HG03432 (cell line): ENCODE results near the gene KIAA0513.

Experiments
- ATAC-seq: cut with Tn5 transposase; IDR thresholded peaks from one replicate; pipeline ENCODE4 v1.9.1; 2021; ENCODE audit warnings: mild to moderate bottlenecking, moderate library complexity; ENCODE audit not compliant: unreplicated experiment

The KIAA0513 gene

DNA sequence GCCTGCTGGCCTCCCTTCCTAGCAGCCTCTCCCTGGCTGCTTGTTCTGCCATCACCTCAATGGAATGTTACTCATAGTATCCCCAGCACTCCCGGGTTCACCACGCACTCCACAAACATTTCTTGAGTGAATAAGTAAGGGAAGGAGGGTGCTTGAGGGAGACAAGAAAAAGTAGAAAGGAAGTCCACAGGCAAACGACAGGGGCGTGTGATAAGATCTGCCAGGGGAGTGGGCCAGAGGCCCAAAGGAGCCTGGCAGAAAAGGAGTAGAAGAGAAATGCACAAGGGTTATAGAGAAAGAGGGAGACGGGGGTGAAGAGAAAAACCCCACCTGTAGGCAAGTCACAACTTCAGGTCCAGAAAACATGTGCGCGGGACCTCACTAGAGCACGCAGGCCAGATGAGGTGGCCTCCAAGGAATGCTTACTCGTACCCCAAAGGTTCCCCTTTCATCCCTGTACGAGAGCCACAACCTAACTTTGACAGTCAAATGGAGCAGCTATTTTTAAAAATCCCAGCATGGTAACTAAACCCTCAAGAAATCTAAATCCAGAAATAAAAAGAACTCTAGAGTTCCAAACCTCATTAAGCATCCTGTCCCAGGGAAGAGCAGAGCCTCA is 22.9 kb upstream of the KIAA0513 start:
- no peak for ATAC-seq

DNA sequence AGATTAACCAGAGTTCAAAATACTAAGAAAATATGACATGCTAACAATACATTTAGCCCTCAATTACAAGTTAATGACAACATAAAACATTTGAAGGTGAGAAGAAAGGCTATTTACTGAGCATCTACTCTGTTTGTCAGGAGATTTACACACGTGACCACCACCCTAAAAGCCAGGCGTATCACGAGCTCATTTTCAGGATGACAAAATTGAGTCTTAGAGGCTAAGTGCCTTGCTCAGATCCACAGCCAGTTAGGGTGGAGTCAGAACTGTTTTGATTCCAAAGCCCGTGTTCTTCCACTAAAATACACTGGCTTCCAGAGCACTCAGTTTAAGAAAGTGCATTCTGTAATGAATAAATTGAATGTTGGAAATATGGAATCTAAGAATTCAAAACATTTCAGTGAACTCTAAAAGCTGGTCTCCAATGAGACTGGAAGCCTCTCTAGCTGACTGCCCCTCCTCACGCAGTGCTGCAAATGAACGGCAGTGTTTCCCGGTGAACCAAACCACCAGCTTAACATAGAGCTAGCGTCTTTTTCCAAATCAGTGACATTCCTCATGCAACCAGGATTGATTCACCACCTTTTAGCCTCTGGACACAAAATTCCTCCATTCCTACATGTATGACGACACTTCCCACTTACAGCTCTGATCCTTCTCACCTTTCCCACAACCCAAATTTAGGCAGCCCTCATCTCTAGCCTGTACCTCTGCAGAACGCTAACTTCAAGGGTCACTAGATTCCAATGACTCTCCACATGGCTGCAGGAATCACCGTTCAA is 22.1 kb upstream of the KIAA0513 start:
- no peak for ATAC-seq

DNA sequence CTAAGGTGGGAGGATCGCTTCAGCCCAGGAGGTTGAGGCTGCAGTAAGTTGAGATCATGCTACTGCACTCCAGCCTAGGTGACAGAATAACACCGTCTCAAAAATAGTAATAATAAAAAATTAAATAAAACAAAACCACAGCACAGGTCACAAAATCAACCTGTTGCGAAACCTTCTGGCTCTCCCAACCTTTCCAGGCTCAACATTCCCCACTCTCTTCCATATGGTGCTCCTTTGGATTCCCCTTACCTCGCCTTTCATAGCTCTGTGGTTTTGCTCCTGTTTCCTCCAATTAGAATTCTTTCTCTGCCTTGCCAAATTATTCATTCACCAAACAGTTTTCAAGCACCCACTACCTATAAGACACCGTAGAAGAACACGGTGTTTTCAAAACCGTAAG is 21.0 kb upstream of the KIAA0513 start:
- ATAC-seq = no peak

DNA sequence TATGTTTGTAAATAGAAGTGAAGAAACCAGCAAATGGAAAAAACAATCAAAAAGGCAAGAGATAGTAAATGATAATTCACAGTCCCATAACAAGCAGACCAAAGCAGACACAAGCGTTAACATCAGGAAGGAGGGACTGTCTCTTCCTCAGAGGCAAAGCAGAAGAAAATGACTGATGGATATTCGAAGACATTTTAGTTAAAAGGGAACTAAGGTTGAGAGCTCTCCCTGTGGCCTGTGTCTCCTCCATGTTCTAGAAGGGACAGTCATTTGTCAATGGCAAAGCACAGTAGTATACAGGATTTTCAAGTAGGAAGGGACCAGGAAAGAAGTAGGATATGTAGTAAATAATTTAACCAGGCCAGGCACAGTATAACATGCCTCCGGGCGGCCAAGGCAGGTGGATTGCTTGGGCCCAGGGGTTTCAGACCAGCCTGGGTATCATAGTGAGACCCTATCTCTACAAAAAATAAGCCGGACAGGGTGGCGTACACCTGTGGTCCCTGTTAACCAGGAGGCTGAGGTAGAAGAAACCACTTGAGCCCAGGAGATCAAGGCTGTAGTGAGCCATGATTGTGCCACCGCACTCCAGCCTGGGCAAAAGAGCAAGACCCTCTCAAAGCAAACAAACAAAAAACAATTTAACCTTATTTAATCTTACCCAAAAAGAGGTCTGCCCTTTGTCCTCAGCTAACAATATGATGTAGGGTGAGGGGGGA is 19.9 kb upstream of the KIAA0513 start:
- ATAC-seq = no peak

DNA sequence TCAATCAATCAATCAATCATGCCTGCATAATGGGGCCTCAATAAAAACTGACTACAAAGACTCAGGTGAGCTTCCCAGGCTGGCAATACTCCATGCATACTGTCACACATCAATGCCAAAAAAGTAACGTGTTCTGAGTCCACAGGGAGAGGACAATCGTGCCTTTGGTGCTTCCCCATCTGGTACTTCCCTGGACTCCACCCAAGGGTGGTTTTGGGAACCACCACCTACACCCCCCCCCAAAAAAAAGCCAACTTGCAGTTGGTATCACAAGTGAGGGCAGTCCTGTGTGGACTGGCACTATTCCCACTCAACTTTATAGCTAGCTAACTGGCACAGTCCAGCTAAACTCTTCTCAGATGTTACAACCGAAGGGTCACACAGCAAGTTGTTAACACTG is 19.3 kb upstream of the KIAA0513 start:
- no peak for ATAC-seq

DNA sequence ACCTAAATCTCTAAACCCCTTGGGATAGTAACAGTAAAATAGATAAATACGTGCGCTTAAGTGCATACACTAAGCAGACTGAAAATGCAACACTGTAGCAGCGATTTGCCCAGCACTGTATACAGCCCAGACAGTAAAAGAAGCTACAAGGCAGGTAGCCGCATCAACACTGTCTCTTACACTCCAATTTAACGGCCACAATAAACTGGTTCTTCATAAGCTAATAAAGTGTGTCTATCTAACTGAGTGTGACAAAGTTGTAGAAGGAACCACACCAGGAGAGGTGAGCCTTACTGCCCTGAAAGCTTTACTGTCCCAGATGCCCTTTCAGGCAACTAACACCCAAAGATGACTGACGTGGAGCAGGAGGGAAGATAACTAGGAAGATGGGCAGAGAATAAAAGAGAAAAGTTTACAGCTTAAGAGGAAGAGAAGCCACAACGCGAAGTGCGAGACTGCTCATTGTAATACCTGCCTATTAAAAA is 17.1 kb upstream of the KIAA0513 start:
- no peak for ATAC-seq

DNA sequence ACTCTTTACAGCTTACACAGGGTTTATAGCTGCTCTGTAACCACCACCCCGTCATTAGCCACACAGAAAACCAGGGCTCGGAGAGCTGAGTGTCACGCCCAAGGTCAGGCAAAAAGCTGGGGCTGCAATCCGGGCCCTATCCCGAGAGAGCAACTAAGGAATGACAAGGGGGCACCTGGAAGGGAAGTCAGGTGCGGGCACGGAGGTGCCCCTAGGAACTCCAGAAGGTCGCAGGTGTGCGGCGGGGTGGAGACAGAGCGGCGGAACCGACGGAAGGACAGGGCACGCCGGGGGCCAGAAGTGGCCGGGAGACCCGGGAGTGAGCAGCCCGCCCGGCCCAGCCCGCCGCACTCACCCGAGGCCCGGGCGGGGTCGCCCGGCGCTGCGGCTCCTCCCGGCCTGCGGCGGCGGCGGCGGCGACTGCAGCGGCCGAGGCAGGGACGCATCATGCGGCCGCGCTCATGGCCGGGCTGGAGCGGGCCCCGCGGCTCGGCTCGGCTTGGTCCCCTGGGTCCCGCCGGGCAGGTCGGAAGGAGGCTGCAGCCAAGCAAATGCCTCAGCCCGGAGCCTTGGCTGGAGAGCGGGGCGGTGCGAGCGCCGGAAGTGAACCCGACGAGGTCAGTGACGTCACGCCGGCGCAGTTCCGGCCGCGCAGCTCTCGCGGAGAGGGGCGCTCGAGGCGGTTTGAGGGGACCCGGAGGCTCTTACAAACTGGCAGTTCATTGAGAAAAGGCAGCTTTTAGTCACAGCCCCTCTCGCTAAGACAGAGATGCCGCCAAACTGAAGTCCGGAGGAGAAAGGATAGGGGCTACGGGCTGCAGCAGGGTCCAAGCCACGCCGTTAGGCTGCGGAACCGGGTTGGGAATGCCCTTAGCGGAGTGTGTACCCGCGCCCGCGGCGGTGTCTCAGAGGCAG is 16.4 kb upstream of the KIAA0513 start, which contains the start of gene ZDHHC7:
ZDHHC7 (minus strand) TSS at position 605 of the 915 bp plus-strand sequence. CDS start 20,917 bp downstream, outside the sequence.
- ATAC-seq = peak; percentile 95

DNA sequence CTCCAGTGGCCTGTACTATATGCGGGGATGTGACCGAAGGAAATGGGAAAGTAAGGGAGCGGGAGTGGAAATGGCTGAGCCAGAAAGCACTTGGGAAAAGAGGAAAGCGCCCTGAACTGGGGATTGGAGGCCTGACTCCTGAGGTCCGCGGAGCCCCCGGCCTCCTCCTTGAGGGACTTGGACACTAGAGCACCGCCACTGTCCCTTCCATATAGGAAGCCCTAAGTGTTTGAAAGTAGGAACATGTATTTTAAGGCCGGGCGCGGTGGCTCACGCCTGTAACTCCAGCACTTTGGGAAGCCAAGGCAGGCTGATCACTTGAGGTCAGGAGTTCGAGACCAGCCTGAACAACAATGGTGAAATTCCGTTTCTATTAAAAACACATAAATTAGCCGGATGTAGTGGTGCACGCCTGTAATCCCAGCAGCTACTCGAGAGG is 15.7 kb upstream of the KIAA0513 start:
- no peak for ATAC-seq

DNA sequence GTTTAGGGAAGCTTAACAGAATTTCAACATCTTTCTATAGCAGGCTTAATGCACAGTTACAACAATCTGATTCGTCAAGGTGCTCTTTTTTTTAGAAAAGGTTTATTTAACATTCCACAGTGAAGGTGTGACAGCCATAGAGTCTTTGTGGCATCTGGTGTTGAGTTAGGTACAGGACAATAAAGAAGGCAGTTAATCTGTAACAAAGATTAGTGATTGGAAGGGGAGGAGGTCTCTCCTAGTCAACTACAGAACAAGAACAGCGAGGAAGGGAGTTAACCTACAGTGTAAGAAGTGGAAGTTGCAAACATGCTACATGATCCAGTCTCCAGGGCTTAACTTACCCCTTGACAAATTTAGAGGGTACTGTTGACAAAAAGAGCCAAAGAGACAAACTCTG is 13.3 kb upstream of the KIAA0513 start:
- no peak for ATAC-seq

DNA sequence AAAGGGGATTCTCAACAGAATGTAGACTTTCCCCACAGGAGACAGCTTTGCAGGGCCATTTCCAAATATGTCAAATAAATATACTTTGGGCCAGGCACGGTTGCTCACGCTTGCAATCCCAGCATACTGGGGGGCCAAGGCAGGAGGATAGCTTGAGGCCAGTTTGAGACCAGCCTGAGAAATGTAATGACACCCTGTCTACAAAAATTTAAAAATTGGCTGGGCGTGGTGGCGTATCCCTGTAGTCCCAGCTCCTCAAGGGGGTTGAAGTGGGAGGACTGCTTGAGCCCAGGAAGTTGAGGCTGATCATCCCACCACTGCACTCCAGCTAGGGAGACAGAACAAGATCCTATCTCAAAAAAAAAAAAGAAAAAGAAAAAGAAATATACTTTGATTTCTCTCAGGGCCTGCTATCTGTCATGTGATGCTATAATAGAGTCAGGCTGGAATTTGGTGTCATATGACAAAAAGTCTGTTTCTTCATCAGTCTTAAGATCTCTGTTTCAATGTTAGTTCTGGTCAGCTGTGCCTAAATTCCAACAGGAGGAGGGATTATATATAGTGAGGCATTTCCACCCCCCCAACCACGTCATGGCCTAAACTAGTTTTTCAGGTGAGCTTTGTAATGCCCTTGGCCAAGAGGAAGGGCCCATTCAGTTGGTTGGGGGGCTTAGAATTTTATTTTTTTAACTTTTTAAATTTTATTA is 12.0 kb upstream of the KIAA0513 start:
- no peak for ATAC-seq

DNA sequence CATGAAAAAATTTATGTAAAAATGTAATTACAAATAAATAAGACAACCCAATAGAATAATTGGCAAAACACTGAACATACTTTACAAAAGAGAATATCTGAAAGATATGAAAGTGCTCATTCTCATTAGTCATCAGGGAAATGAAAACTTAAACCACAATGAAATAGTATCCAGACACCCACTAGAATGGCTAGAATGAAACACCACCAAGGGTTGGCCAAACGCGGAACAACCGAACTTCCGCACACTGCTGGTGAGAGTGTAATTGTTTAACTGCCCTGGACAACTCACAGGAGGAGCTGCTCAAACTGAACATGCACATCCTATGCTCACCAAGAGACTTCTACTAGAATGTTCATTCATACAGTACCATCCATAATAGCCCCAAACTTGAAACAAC is 10.4 kb upstream of the KIAA0513 start:
- no peak for ATAC-seq

DNA sequence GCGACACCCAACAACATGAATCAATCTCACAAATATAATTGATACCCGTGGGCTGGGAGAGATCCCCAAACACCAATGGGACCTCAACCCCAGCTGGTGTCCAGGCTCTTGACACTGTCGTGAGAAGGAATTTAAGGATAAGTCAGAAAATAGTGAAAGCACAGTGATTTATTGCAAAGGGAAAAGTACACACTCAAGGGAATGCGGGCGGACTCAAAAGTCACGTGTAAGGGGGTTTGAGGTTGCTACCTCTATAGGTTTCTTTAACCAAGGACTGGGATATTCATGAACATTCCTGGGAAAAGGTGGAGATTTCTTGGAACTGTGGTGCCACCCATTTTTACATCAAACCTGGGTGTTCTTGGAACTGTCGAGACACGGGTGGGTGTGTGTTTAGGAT is 10.0 kb upstream of the KIAA0513 start:
- no peak for ATAC-seq

DNA sequence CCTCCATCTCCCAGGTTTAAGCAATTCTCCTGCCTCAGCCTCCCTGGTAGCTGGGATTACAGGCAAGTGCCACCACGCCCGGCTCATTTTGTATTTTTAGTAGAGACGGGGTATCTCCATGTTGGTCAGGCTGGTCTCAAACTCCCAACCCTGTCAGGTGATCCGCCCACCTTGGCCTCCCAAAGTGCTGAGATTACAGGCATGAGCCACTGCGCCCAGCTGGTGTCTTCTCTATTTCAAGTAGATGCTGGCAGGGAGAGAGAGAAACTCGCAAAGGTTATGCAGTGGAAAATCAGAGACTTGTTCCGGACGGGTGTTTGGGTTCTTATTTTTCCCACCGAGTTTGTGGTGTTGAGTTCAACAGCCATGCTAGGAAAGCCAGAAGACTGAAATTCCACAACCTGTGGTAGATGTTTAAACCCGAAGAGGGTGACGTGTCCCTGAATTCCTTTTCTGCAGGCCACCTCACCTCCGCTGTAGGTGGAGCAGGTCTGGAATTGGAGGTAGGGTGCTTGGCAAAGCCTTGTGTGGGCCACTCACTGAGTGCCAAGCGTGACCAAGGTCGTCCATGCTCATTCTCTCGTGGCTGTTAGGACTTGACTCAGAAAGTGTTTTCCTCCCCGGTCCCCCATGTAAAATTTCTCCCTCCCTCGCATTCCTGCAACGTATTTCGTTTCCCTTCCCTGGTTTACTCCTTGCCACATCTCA is 8.9 kb upstream of the KIAA0513 start:
- ATAC-seq = no peak

DNA sequence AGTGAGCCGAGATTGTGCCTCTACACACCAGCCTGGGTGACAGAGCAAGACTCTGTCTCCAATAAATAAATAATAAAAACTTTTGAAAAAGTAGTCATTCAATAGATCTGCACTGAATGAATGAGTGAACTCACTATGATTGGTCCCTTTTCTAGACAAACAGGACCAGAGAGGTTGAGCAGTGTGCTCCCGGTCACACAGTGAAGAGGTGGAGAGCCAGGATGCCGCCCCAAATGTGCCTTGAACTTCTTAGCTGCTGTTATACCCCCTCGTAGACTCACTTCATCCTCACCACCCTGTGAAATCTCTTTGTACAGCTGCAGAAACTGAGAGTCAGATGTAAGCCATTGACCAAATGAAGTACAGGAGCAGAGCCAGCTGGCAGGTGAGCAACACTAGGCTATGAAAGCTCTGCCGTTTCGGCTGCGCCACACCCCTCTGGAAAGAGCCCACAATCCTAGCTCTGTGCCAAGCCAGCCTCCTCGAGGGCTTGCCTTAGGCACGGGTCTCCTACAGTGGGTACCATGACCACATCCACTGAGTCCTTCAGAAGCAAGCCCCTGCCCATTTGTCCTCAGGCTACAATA is 7.8 kb upstream of the KIAA0513 start:
- no peak for ATAC-seq

DNA sequence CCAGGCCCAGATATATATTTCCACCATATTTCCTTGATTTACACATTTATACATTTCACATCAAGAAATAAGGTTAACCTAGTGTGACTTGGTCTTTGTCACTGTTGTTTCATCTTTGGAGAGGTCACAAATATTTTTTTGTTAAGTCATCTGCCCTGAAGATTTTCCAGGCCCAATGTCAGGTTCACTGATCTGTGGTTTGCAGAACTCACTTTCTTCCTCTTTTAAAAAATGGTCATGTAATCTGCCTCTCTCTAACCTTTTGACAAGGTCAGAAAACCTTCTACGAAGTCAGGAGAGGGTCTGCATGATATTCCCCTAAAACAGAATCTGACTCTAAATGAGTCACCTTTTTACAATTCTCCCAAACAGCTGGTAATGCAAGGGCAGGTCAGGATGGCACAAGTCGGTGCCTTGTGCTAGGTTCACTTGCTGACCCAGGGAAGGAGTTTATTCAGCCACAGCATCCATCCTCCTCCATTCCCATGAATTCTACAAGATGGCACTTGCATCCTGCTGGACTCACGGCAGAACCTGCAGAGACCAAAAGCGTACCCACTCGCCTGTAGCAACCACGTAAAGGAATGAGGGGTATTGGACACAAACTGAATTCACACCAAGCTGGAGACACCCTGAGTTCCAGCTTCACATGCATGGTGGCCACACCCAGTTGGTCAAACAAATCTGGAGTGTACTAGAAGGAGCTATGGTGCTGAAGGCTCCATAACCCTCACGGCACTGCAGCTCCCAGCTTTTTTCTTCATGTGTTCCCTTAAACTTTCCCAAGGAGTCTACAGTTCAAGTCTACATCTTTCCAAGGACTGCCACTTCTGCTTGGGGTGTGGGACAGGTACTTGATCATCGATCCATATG is 1.6 kb upstream of the KIAA0513 start:
- no peak for ATAC-seq

DNA sequence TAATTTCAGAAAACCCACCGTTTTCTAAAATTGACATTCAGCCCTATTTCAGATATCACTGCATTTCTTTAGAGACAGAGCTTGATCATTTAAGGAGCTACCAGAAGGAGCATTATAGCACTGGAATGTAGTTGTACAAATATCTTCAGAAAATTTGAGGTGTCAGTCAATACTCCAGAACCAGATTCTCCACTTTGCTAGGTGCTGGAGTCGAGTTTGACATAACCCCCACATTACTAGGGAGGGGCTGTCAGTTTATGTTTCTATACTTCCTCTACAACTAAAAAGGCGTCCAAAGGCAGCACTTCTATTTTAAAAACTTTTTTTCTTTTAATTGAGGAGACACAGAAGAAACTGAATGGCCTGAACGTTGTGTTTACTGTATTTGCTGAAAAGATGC is 892 bp upstream of the KIAA0513 start:
- no peak for ATAC-seq

DNA sequence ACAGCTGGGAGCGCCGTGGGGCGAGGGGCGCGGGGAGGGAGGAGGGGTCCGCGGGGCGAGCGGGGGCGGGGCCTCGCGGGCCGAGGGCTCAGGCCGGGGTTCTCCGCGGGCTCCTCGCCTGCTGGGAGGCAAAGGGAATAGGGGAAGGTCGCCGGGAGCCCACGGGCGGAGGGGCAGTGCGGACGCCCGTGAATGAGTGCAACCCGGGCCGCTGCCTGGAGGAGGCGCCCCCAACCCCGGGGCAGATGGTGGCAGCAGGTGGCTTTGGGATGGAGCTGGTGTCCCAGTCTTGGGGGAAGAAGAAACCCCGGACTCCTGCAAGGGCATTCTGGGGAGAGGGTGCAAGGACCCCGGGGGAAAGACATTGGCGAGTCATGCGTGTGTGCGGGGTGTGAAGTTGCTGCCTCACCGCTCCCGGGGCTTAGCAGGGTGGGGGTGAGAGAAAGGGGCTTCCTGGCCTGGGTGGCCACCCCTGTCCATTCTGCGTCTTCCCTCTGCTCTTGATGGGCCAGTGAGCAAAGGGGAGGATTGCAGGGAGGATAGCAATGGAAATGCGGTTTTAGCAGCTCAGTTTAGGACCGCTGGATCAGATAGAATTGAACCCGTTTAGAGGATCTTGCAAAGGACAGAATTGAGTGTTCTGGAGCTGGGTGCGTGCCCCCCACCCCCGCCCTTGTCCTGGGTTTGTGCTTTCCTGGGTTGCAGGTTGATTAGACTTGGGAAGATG is 526 bp downstream of the KIAA0513 start:
- peak; percentile 32 for ATAC-seq
